K562 (cell line): ENCODE measurements around the gene TRIM32.

Source experiments
- BRCA1 ChIP-seq, 2 experiments: fragments of 450-650 bp in 1 of 2; sonication (generic) in 1 of 2; formaldehyde crosslinking in 1 of 2; IDR thresholded peaks; 2 replicates each; pipeline versions ENCODE4 v1.5.0 to v1.6.1; 2017 to 2020; ENCODE audit warnings: mild to moderate bottlenecking in 1 of 2, missing genetic modification reagents in 1 of 2
- EZH2 ChIP-seq: IDR thresholded peaks from 2 replicates; pipeline ENCODE4 v1.6.1; 2012; ENCODE audit warnings: low read depth, mild to moderate bottlenecking, inconsistent platforms, low read length, borderline replicate concordance
- HMG20A ChIP-seq: fragments of 450-650 bp; formaldehyde crosslinking; conservative IDR thresholded peaks from 2 replicates; pipeline ENCODE4 v1.4.0; 2020; ENCODE audit warnings: mild to moderate bottlenecking, mixed read lengths
- HNRNPK ChIP-seq: fragments of 200-400 bp; formaldehyde crosslinking; IDR thresholded peaks from one replicate; pipeline ENCODE4 v1.6.1; 2018; ENCODE audit warnings: mild to moderate bottlenecking, low read depth, low read length; ENCODE audit not compliant: poor library complexity, severe bottlenecking
- MAZ ChIP-seq, 2 experiments: fragments of 450-650 bp in 1 of 2; sonication (generic) in 1 of 2; formaldehyde crosslinking; IDR thresholded peaks in 1 of 2; conservative IDR thresholded peaks in 1 of 2; 2 replicates each; pipeline versions ENCODE4 v1.4.0 to v1.5.0; 2020; ENCODE audit warnings: mild to moderate bottlenecking in 1 of 2, missing genetic modification reagents in 1 of 2
- NFRKB ChIP-seq: fragments of 450-650 bp; IDR thresholded peaks from 2 replicates; pipeline ENCODE4 v1.6.1; 2016; ENCODE audit warnings: low read depth
- POLR2AphosphoS5 ChIP-seq: IDR thresholded peaks from 2 replicates; pipeline ENCODE4 v1.6.1; 2011; ENCODE audit warnings: mild to moderate bottlenecking, low read depth, low read length, moderate library complexity; ENCODE audit not compliant: control insufficient read depth, insufficient read depth
- SMARCA4 ChIP-seq: fragments of 450-650 bp; IDR thresholded peaks from 2 replicates; pipeline ENCODE4 v1.6.1; 2016
- SRF ChIP-seq, 2 experiments: fragments of 250-450, 450-650 bp in 1 of 2; sonication (Bioruptor Pico) in 1 of 2; sonication (generic) in 1 of 2; formaldehyde crosslinking; IDR thresholded peaks; 2 replicates each; pipeline versions ENCODE4 v1.5.0 to v1.5.1; 2020 to 2022; ENCODE audit warnings: mild to moderate bottlenecking in 1 of 2, missing genetic modification reagents in 1 of 2
- TSC22D4 ChIP-seq: fragments of 450-650 bp; IDR thresholded peaks from 2 replicates; pipeline ENCODE4 v1.6.1; 2016; ENCODE audit warnings: missing genetic modification characterization, missing biosample characterization, control low read depth
- ZNF140 ChIP-seq: fragments of 250-450 bp; sonication (Bioruptor Pico); IDR thresholded peaks from 2 replicates; pipeline ENCODE4 v1.8.0; 2021; ENCODE audit warnings: moderate library complexity, mild to moderate bottlenecking, inconsistent platforms
- ZNF165 ChIP-seq: fragments of 250-450 bp; sonication (Bioruptor Pico); IDR thresholded peaks from 2 replicates; pipeline ENCODE4 v1.4.0; 2020; ENCODE audit warnings: borderline replicate concordance
- ZNF175 ChIP-seq: fragments of 200-800 bp; sonication (Bioruptor generic); IDR thresholded peaks from 2 replicates; pipeline ENCODE4 v1.6.1; 2016; ENCODE audit warnings: low read depth, mild to moderate bottlenecking, missing genetic modification characterization, missing compliant biosample characterization
- TF ChIP-seq, protein P1 (sequence below): sonication (generic); formaldehyde crosslinking; IDR thresholded peaks from 2 replicates; pipeline ENCODE4 v1.8.1; 2023; ENCODE audit warnings: mild to moderate bottlenecking, missing genetic modification reagents

DNA sequence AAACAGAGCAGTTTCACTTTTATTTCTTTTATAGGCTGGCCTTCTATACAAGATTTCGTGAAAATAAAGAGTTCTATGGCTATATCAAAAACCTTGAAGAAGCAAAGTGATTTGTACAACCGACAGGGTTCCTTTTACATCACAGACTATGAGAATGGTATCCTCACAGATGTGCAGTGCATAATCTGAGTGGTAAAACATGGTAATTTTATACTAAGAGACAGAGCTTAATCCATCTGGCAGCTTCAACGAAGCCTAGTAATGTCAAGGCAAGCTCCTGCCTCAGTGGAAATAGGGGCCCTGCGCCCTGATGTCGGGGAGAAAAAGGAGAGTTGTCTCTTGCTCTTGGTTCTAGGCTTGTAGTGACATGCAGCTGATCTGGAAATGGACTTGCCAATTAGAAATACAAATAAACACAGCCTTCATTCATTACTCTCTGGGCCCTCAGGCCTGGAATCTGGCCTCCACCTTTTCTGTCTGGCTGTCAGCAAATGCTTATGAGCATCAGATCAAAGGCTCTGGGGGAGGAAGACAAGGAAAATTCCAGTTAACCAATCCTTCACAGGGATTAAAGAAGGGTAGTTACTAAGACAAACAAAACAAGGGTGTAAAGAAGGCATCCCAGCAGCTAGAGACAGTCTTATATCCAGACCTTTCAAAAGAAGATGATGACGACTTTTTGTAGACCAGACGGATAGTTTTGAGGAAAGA is 33.6 kb upstream of the TRIM32 start:
- TF ChIP-seq POLR2AphosphoS5, result no peak
- TF ChIP-seq, protein P1, sequence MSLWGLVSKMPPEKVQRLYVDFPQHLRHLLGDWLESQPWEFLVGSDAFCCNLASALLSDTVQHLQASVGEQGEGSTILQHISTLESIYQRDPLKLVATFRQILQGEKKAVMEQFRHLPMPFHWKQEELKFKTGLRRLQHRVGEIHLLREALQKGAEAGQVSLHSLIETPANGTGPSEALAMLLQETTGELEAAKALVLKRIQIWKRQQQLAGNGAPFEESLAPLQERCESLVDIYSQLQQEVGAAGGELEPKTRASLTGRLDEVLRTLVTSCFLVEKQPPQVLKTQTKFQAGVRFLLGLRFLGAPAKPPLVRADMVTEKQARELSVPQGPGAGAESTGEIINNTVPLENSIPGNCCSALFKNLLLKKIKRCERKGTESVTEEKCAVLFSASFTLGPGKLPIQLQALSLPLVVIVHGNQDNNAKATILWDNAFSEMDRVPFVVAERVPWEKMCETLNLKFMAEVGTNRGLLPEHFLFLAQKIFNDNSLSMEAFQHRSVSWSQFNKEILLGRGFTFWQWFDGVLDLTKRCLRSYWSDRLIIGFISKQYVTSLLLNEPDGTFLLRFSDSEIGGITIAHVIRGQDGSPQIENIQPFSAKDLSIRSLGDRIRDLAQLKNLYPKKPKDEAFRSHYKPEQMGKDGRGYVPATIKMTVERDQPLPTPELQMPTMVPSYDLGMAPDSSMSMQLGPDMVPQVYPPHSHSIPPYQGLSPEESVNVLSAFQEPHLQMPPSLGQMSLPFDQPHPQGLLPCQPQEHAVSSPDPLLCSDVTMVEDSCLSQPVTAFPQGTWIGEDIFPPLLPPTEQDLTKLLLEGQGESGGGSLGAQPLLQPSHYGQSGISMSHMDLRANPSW (CRISPR knock-in tag), result no peak
- TF ChIP-seq SRF (CRISPR knock-in tag; IDR thresholded peaks at IDR 0.05), result no peak
- no peak for TF ChIP-seq ZNF165
- no peak for TF ChIP-seq ZNF175
- TF ChIP-seq SMARCA4, result no peak
- no peak for TF ChIP-seq EZH2
- TF ChIP-seq HMG20A (CRISPR knock-in tag), result no peak
- no peak for TF ChIP-seq MAZ (CRISPR knock-in tag; conservative IDR thresholded peaks at IDR 0.05 in 1 of 2, IDR thresholded peaks at IDR 0.05 in 1 of 2)
- no peak for TF ChIP-seq BRCA1 (IDR thresholded peaks at IDR 0.05)
- TF ChIP-seq BRCA1 (CRISPR knock-in tag; IDR thresholded peaks at IDR 0.05), result no peak
- no peak for TF ChIP-seq NFRKB
- no peak for TF ChIP-seq HNRNPK
- no peak for TF ChIP-seq TSC22D4 (tag)
- no peak for TF ChIP-seq ZNF140
